Upper lobe of left lung (tissue), 4 donors: ENCODE results near the gene TMEM231.

ENCODE experiments used
- POLR2A ChIP-seq, 4 donors: fragments of 450-650 bp; IDR thresholded peaks; one replicate each; pipeline ENCODE4 v1.5.1; 2016 to 2017; ENCODE audit warnings: antibody characterized with exemption in 4 of 4, mild to moderate bottlenecking in 2 of 4
- TF ChIP-seq, protein P1 (sequence below), 6 experiments: fragments of 450-650 bp in 4 of 6; fragments of 200-600 bp in 2 of 6; sonication (generic) in 2 of 6; IDR thresholded peaks; one replicate each; pipeline ENCODE4 v1.5.1; 2016 to 2019; ENCODE audit warnings: antibody characterized with exemption in 6 of 6

DNA sequence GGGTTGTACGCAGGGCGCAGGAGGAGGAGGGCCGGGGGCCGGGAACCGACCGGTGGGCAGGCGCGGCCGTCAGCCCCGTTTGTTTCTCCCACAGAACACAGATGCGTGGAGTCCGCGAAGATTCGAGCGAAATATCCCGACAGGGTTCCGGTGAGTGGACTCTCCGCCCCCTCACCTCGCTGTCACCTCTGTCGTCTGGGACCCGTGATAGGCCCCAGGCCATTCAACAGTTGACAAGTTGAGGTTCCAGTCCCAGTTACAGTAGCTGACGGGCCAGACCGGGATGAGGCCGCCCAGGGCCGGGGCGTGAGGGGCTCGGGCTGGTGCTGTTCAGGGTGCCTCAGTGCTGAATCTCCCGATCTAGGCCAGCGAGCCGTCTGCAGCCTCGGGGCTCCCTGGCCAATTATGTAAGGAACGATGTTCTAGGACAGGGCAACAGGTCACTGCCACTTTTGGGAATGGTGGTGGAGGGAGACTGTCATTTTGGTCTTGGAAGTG lies 10.8 kb upstream of the TMEM231 start:
- TF ChIP-seq POLR2A (IDR thresholded peaks at IDR 0.05), result no peak
- TF ChIP-seq, protein P1, sequence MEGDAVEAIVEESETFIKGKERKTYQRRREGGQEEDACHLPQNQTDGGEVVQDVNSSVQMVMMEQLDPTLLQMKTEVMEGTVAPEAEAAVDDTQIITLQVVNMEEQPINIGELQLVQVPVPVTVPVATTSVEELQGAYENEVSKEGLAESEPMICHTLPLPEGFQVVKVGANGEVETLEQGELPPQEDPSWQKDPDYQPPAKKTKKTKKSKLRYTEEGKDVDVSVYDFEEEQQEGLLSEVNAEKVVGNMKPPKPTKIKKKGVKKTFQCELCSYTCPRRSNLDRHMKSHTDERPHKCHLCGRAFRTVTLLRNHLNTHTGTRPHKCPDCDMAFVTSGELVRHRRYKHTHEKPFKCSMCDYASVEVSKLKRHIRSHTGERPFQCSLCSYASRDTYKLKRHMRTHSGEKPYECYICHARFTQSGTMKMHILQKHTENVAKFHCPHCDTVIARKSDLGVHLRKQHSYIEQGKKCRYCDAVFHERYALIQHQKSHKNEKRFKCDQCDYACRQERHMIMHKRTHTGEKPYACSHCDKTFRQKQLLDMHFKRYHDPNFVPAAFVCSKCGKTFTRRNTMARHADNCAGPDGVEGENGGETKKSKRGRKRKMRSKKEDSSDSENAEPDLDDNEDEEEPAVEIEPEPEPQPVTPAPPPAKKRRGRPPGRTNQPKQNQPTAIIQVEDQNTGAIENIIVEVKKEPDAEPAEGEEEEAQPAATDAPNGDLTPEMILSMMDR (IDR thresholded peaks at IDR 0.05), result no peak
